ENCODE measurements around the gene SEMA4A. TPM values are rescaled to one million over a fixed set of nuclear protein-coding genes. Genes with fewer than 3 reads are reported as not detected.

The SEMA4A gene
- total and polyA plus RNA-seq, 2 of the 8 experiments (the other 6 are each of a cell fraction or from before 2014, with no cell fraction given) = 7.3 to 10.6 TPM

GRCh38 chr1:156164125-156164831, 10.9 kb downstream of the SEMA4A start:
- Histone ChIP-seq H3K4me3 (ENCODE audit: extremely low read depth in 1 of 4, insufficient read depth in 2 of 4, low read depth in 3 of 4, low read length in 4 of 4) (no peak overlapping the region), H3K9ac (replicated peaks in 1 of 4; ENCODE audit: extremely low read depth in 1 of 4, low read depth in 3 of 4, low read length in 3 of 4) (no peak overlapping the region), H3K79me1 (ENCODE audit: low read depth, low read length) (no peaks in the 10 kb centered on the region), H3K36me3 (ENCODE audit: control insufficient read depth in 2 of 4, insufficient read depth in 4 of 4, low read length in 3 of 4) (peaks cover 0 to 9% (median 0%) of the 10 kb centered on the region in 4 experiments; a peak in 2 of 8 replicates), H3K4me1 (replicated peaks in 1 of 4; ENCODE audit: control insufficient read depth in 3 of 4, insufficient read depth in 4 of 4, low read length in 3 of 4) (peaks cover 3 to 14% (median 9%) of the 10 kb centered on the region in 4 experiments; a peak in 6 of 7 replicates), H3K23me2 (ENCODE audit: low read depth, low read length) (peaks cover 4% of the 10 kb centered on the region; the same call in 1 of the 2 replicates), H2BK20ac (ENCODE audit: low read length) (no peak overlapping the region), H2BK12ac (ENCODE audit: low read depth, low read length) (no peak overlapping the region), H4K8ac (ENCODE audit: extremely low read depth, insufficient read depth, low read length) (no peak overlapping the region), H2AFZ (ENCODE audit: low read length) (no peak overlapping the region), H3K18ac (ENCODE audit: extremely low read depth, low read length) (no peak overlapping the region), H3K27ac (ENCODE audit: low read depth, low read length) (no peak overlapping the region), H3K14ac (ENCODE audit: insufficient read length) (no peak overlapping the region), H3K9me3 (ENCODE audit: insufficient read depth in 2 of 2, low read depth in 1 of 2, low read length in 1 of 2) (no peaks in the 10 kb centered on the region), H3K4ac (replicated peaks; ENCODE audit: insufficient read length, low read depth, low read length) (no peak overlapping the region), H3K4me2 (ENCODE audit: insufficient read depth in 1 of 2, low read depth in 2 of 2, low read length in 2 of 2) (no peak overlapping the region), H3K23ac (ENCODE audit: insufficient read length) (no peak overlapping the region), H4K91ac (replicated peaks; ENCODE audit: insufficient read length, low read length) (no peak overlapping the region), H4K20me1 (replicated peaks in 1 of 2; ENCODE audit: control insufficient read depth in 1 of 2, insufficient read depth in 2 of 2, low read length in 2 of 2) (no peaks in the 10 kb centered on the region), H2BK5ac (ENCODE audit: low read depth, low read length) (no peak overlapping the region), H2BK15ac (ENCODE audit: low read length) (no peak overlapping the region), H3K56ac (replicated peaks; ENCODE audit: insufficient read length, low read depth, low read length) (no peak overlapping the region), H2BK120ac (replicated peaks; ENCODE audit: low read depth, low read length) (no peak overlapping the region), H3K79me2 (ENCODE audit: control insufficient read depth in 1 of 2, insufficient read depth in 2 of 2, low read length in 2 of 2) (no peaks in the 10 kb centered on the region), H4K5ac (ENCODE audit: insufficient read length, low read depth, low read length) (no peak overlapping the region), H2AK5ac (ENCODE audit: low read depth, low read length) (no peak overlapping the region), H3K27me3 (replicated peaks in 1 of 4; ENCODE audit: control insufficient read depth in 3 of 4, extremely low read depth in 1 of 4, insufficient read depth in 3 of 4, low read length in 3 of 4) (no peaks in the 10 kb centered on the region)
- ChIA-PET POLR2A (ENCODE audit: partially characterized antibody) (interaction anchor here (0.8 to 5.1 kb wide), 8 partner anchors 12 to 65 kb away, joined by 3 to 27 read pairs (median 4); partner anchors contain the start of gene PMF1), CTCF (ENCODE audit: partially characterized antibody) (interaction anchor here (0.6 to 7.5 kb wide), 9 partner anchors 10 to 159 kb away, joined by 3 to 65 read pairs (median 4); partner anchors contain the start of gene SLC25A44)
- no peak for FAIRE-seq
- 88% methylated on average over 6 of the region's 6 CpGs; no CpG with 5 or more reads in 1 of the 2 experiments for WGBS, 2 experiments (ENCODE audit: extremely low coverage in 1 of 2, insufficient coverage in 1 of 2, insufficient read length in 1 of 2, insufficient replicate concordance in 2 of 2, low coverage in 1 of 2, low lambda C conversion rate in 2 of 2, missing lambda C conversion rate in 1 of 2)
- TF ChIP-seq HDAC6 (IDR thresholded peaks at IDR 0.05; ENCODE audit: low read depth, low read length) (no peak), BACH1 (IDR thresholded peaks at IDR 0.05; ENCODE audit: low read length) (no peak), SIX5 (IDR thresholded peaks at IDR 0.05; ENCODE audit: low read depth, low read length) (no peak), CBX5 (IDR thresholded peaks at IDR 0.05; ENCODE audit: low read depth, low read length) (no peak), CBX8 (IDR thresholded peaks at IDR 0.05; ENCODE audit: borderline replicate concordance, low read depth, low read length) (no peak), HDAC2 (IDR thresholded peaks at IDR 0.05; ENCODE audit: borderline replicate concordance in 1 of 2, low read depth in 2 of 2, low read length in 2 of 2) (no peak), KDM1A (IDR thresholded peaks at IDR 0.05; ENCODE audit: borderline replicate concordance, low read length) (no peak), CTBP2 (IDR thresholded peaks at IDR 0.05; ENCODE audit: borderline replicate concordance, insufficient read depth, insufficient read length, low read length) (no peak), YY1 (IDR thresholded peaks at IDR 0.05; ENCODE audit: low read depth, low read length) (no peak)
- DNase-seq (ENCODE audit: low read depth in 1 of 2, low spot score in 2 of 2) = no peak
